Measurements from ENCODE around the gene TBCK. TPM values are rescaled to one million over a fixed set of nuclear protein-coding genes. Genes with fewer than 3 reads are reported as not detected.

Gene TBCK
- total RNA-seq, 2 donors from 2014 or later: 15.7 to 18.8 TPM

GRCh38 chr4:105991726-105992125 lies 324.3 kb downstream of the TBCK start:
- TF ChIP-seq CTCF (IDR thresholded peaks at IDR 0.05): no peak
- Histone ChIP-seq H3K27ac (peak overlapping the region in 1 of 2 donors; percentile 78), H3K36me3 (no peaks in the 10 kb centered on the region), H3K27me3 (no peaks in the 10 kb centered on the region), H3K4me1 (peaks cover 0 to 19% of the 10 kb centered on the region in 2 donors), H3K9me3 (no peaks in the 10 kb centered on the region), H3K4me3 (no peak overlapping the region)
- DNase-seq (ENCODE audit: low spot score): no peak

Other genes starting within 250 kb of the TBCK start
- 10 to 100 TPM; 15.8 to 19.2 TPM for gene AIMP1, start 341 bp upstream of the TBCK start, total RNA-seq
- gene GIMD1, start 52.6 kb upstream of the TBCK start, total RNA-seq: not detected